D721Med (cell line): ENCODE results near the gene ASB6.

Source experiments
- DNase-seq: peaks from one replicate; pipeline ENCODE4 v3.0.0; 2011; ENCODE audit warnings: low spot score; ENCODE audit not compliant: insufficient read length
- FAIRE-seq: peaks from 2 replicates; lab custom pipeline; 2011; peaks lifted over from hg19 to GRCh38; lab: Jason Lieb, UNC
- CTCF ChIP-seq: IDR thresholded peaks from 2 replicates; pipeline ENCODE4 v1.5.1; 2012; ENCODE audit warnings: mild to moderate bottlenecking, control low read depth; ENCODE audit not compliant: insufficient read depth; ENCODE audit errors: missing control alignments

Gene ASB6

GRCh38 chr9:129627556-129628440 lies 14.2 kb downstream of the ASB6 start:
- FAIRE-seq (no peak), DNase-seq (no peak)
- TF ChIP-seq CTCF, result no peak

DNA sequence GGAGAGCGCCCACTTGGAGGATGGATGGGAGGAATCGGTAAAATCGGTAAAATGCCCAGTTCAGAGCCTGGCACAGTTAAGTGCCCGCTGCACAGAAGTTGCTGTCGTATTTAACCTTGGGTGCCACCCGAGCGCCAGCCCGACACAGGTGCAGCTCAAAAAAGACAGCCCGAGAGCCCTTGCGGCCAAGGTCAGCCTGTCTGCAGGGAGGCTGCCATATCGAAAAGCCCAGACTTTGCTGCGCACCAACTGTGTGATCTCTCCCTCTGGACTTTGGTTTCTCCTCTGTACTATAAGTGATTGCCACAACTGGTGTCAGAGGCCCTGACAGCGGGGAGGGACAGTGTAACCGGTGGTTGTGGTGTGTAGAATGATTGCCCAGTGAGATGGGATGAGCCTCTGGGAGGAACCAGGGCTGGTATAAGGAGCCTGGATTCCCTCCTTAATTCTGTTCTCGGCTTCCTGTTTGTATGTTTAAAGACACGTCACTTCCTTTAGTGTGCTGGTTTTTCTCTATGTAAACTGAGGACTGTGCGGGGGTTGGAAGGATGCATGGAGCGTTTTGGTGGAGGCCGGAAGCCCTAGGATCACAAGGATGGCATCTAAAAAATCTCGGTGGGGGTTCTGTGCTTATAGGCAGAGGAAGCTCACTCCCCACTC lies 15.2 kb downstream of the ASB6 start:
- FAIRE-seq (no peak), DNase-seq (no peak)
- no peak for TF ChIP-seq CTCF

GRCh38 chr9:129626079-129626624 lies 15.8 kb downstream of the ASB6 start, which contains the start of gene NTMT1:
Gene NTMT1, plus strand, starts transcription at chr9:129626163. Its CDS starts 6,541 bp downstream, at chr9:129632704.
- peak; percentile 92 for DNase-seq
- TF ChIP-seq CTCF, result no peak
- no peak for FAIRE-seq

DNA sequence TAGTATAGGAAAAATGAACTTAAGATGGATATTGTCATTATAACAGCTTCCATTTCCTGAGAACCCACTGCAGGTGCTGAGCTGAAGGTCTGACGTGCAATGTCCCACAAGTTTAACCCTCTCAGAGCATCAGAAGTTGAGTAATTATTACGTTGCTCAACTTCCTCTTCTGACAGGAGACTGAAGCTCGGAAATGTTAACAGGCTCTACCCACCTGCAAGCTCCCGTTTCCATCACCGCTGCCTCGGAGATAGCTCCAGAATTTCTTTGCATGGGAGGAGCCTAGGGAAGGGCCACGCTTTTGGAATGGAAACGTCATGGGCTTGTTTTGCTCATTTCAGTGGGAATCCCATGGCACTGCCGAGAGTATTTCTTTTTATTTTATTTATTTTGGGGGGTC lies 17.0 kb downstream of the ASB6 start:
- FAIRE-seq, result no peak
- no peak for TF ChIP-seq CTCF
- no peak for DNase-seq

- DNase-seq (peak; percentile 73), FAIRE-seq (no peak)
- TF ChIP-seq CTCF, result peak; percentile 67
These were observed 17.7 kb downstream of the ASB6 start for GRCh38 chr9:129624168-129624759.

GRCh38 chr9:129623331-129623730 lies 18.6 kb downstream of the ASB6 start:
- TF ChIP-seq CTCF, result no peak
- no peak for DNase-seq
- no peak for FAIRE-seq
